Hepatocyte (in vitro differentiated cells): Measurements from ENCODE around the gene DLG2.

ENCODE experiments used
- EZH2 ChIP-seq: fragments of 200-600 bp; sonication (generic); IDR thresholded peaks from 2 replicates; pipeline ENCODE4 v1.6.1; 2016; ENCODE audit warnings: antibody characterized with exemption, mild to moderate bottlenecking, borderline replicate concordance
- TF ChIP-seq, protein P1 (sequence below): fragments of 200-600 bp; sonication (generic); IDR thresholded peaks from 2 replicates; pipeline ENCODE4 v1.5.1; 2016; ENCODE audit warnings: antibody characterized with exemption, mild to moderate bottlenecking; ENCODE audit not compliant: poor library complexity

DNA sequence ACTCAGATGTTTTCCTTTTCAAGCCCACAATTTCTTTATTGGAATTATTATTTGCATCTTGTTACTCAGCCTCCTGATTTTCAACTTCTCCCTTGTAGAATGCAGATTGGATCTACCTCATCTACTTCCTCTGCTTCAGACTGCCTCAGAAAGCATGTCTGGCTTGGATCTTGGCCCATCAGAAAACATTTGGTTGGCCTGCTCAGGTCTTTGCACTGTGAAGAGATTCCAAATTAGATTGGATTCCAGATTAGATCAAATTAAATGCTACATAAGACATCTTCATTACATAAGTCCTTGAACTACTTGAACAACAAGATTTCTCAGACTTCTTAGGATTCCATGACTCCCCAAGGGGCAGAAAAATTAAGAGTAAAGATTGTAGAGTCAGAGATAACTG is 358.0 kb downstream of the DLG2 start:
- TF ChIP-seq EZH2, result no peak
- TF ChIP-seq, protein P1, sequence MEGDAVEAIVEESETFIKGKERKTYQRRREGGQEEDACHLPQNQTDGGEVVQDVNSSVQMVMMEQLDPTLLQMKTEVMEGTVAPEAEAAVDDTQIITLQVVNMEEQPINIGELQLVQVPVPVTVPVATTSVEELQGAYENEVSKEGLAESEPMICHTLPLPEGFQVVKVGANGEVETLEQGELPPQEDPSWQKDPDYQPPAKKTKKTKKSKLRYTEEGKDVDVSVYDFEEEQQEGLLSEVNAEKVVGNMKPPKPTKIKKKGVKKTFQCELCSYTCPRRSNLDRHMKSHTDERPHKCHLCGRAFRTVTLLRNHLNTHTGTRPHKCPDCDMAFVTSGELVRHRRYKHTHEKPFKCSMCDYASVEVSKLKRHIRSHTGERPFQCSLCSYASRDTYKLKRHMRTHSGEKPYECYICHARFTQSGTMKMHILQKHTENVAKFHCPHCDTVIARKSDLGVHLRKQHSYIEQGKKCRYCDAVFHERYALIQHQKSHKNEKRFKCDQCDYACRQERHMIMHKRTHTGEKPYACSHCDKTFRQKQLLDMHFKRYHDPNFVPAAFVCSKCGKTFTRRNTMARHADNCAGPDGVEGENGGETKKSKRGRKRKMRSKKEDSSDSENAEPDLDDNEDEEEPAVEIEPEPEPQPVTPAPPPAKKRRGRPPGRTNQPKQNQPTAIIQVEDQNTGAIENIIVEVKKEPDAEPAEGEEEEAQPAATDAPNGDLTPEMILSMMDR, result no peak
